Neural cell (in vitro differentiated cells): ENCODE measurements around the gene CACNA1B.
"Not testable (repeated sequence)": the region's sequence is repeated elsewhere in the genome, so short reads cannot be mapped to it uniquely, and the experiment has no call there.

ENCODE experiments used
- CTCF ChIP-seq: fragments of 450-650 bp; IDR thresholded peaks from 2 replicates; pipeline ENCODE4 v1.5.1; 2014; ENCODE audit warnings: antibody characterized with exemption, mild to moderate bottlenecking, moderate library complexity; ENCODE audit not compliant: poor library complexity, severe bottlenecking
- EZH2 ChIP-seq: fragments of 200-600, 300-800 bp; shearing (Covaris generic), sonication (generic); IDR thresholded peaks from 2 replicates; pipeline ENCODE4 v1.6.1; 2014; ENCODE audit warnings: antibody characterized with exemption, low read length, borderline replicate concordance, mild to moderate bottlenecking; ENCODE audit not compliant: insufficient read depth, poor library complexity, severe bottlenecking
- TAF1 ChIP-seq: IDR thresholded peaks from 2 replicates; pipeline ENCODE4 v1.6.1; 2012; ENCODE audit warnings: low read depth

GRCh38 chr9:138092057-138092456, 214.5 kb downstream of the CACNA1B start:
- not testable (repeated sequence) for TF ChIP-seq CTCF, TAF1, EZH2
